Loucy (cell line): Measurements from ENCODE around the gene SLIT1.

Experiments used
- H2AFZ ChIP-seq: fragments of 200-600 bp; sonication (generic); 2 replicates; pipeline ENCODE4 v1.6.0; 2016; ENCODE audit warnings: antibody characterized with exemption, mild to moderate bottlenecking, low read length, moderate library complexity
- H3F3A ChIP-seq: fragments of 200-600 bp; 2 replicates; pipeline ENCODE4 v1.6.0; 2016; ENCODE audit warnings: antibody characterized with exemption, low read depth, mild to moderate bottlenecking
- H3K27me3 ChIP-seq: fragments of 200-600 bp; sonication (generic); 2 replicates; pipeline ENCODE4 v1.6.1; 2014; ENCODE audit warnings: low read length, mild to moderate bottlenecking; ENCODE audit not compliant: insufficient read depth, poor library complexity, severe bottlenecking
- H3K36me3 ChIP-seq: fragments of 200-600 bp; sonication (generic); 2 replicates; pipeline ENCODE4 v1.6.1; 2016; ENCODE audit warnings: low read length; ENCODE audit not compliant: insufficient read depth
- H3K4me1 ChIP-seq: fragments of 200-600 bp; sonication (generic); 2 replicates; pipeline ENCODE4 v1.5.1; 2014; ENCODE audit warnings: low read length, mild to moderate bottlenecking; ENCODE audit not compliant: insufficient read depth, poor library complexity, severe bottlenecking
- H3K4me2 ChIP-seq: fragments of 200-600 bp; sonication (generic); 2 replicates; pipeline ENCODE4 v1.6.0; 2014; ENCODE audit warnings: antibody characterized with exemption, low read length, low read depth, mild to moderate bottlenecking; ENCODE audit not compliant: poor library complexity, severe bottlenecking
- H3K4me3 ChIP-seq: fragments of 200-600 bp; sonication (generic); 2 replicates; pipeline ENCODE4 v1.5.1; 2014; ENCODE audit warnings: low read length, mild to moderate bottlenecking, mixed read lengths; ENCODE audit not compliant: poor library complexity, severe bottlenecking
- H3K79me2 ChIP-seq: fragments of 200-600 bp; sonication (generic); 2 replicates; pipeline ENCODE4 v1.6.1; 2014; ENCODE audit warnings: low read length; ENCODE audit not compliant: insufficient read depth
- H3K9ac ChIP-seq: fragments of 200-600 bp; sonication (generic); 2 replicates; pipeline ENCODE4 v1.6.0; 2014; ENCODE audit warnings: mild to moderate bottlenecking, low read depth, low read length, moderate library complexity; ENCODE audit not compliant: poor library complexity, severe bottlenecking
- H3K9me2 ChIP-seq: fragments of 200-600 bp; sonication (generic); replicated peaks from 2 replicates; pipeline ENCODE4 v1.6.1; 2016; ENCODE audit warnings: low read depth, low read length, mixed read lengths
- H3K9me3 ChIP-seq: fragments of 200-600 bp; sonication (generic); 2 replicates; pipeline ENCODE4 v1.6.1; 2014; ENCODE audit warnings: mild to moderate bottlenecking, antibody characterized with exemption, low read length, low read depth; ENCODE audit not compliant: insufficient read depth
- H4K20me1 ChIP-seq: fragments of 200-600 bp; sonication (generic); 2 replicates; pipeline ENCODE4 v1.6.0; 2014; ENCODE audit warnings: antibody characterized with exemption, low read length, mild to moderate bottlenecking; ENCODE audit not compliant: insufficient read depth, poor library complexity, severe bottlenecking
- EZH2phosphoT487 ChIP-seq: fragments of 200-600 bp; IDR thresholded peaks from 2 replicates; pipeline ENCODE4 v1.6.1; 2018; ENCODE audit warnings: antibody characterized with exemption, mild to moderate bottlenecking, moderate library complexity, borderline replicate concordance
- TF ChIP-seq, protein P1 (sequence below): fragments of 200-600 bp; sonication (generic); conservative IDR thresholded peaks from 2 replicates; pipeline ENCODE4 v1.5.1; 2014; ENCODE audit warnings: mild to moderate bottlenecking, antibody characterized with exemption, low read length

The SLIT1 gene

DNA sequence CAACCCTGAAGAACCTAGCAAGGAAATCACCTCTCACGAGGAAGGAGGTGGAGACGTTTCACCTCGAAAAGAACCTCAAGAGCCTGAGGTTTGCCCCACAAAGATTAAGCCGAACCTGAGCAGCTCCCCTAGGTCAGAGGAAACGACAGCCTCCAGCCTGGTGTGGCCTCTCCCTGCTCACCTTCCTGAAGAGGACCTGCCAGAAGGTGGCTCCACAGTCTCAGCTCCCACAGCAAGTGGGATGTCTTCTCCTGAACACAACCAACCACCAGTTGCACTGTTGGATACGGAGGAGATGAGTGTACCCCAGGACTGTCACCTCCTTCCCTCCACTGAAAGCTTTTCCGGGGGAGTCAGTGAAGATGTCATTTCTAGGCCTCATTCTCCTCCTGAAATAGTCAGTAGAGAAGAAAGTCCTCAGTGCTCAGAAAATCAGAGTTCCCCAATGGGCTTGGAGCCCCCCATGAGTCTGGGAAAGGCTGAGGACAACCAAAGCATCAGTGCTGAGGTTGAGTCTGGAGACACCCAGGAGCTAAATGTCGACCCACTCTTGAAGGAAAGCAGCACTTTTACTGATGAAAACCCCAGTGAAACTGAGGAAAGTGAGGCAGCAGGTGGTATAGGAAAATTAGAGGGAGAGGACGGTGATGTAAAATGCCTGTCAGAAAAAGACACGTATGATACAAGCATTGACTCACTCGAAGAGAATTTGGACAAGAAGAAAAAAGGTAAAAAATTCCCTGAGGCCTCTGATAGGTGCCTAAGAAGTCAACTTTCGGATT, 203.4 kb downstream of the SLIT1 start:
- Histone ChIP-seq H3K4me1 (no peaks in the 10 kb centered on the region), H4K20me1 (no peaks in the 10 kb centered on the region), H3K79me2 (no peaks in the 10 kb centered on the region), H3K27me3 (no peaks in the 10 kb centered on the region), H3K9ac (no peak overlapping the region), H3K36me3 (peaks cover 32% of the 10 kb centered on the region), H3K4me3 (no peak overlapping the region), H3K4me2 (no peak overlapping the region), H3F3A (no peaks in the 10 kb centered on the region), H2AFZ (no peak overlapping the region), H3K9me3 (no peaks in the 10 kb centered on the region), H3K9me2 (no peaks in the 10 kb centered on the region)
- TF ChIP-seq, protein P1, sequence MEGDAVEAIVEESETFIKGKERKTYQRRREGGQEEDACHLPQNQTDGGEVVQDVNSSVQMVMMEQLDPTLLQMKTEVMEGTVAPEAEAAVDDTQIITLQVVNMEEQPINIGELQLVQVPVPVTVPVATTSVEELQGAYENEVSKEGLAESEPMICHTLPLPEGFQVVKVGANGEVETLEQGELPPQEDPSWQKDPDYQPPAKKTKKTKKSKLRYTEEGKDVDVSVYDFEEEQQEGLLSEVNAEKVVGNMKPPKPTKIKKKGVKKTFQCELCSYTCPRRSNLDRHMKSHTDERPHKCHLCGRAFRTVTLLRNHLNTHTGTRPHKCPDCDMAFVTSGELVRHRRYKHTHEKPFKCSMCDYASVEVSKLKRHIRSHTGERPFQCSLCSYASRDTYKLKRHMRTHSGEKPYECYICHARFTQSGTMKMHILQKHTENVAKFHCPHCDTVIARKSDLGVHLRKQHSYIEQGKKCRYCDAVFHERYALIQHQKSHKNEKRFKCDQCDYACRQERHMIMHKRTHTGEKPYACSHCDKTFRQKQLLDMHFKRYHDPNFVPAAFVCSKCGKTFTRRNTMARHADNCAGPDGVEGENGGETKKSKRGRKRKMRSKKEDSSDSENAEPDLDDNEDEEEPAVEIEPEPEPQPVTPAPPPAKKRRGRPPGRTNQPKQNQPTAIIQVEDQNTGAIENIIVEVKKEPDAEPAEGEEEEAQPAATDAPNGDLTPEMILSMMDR = no peak
- no peak for TF ChIP-seq EZH2phosphoT487

DNA sequence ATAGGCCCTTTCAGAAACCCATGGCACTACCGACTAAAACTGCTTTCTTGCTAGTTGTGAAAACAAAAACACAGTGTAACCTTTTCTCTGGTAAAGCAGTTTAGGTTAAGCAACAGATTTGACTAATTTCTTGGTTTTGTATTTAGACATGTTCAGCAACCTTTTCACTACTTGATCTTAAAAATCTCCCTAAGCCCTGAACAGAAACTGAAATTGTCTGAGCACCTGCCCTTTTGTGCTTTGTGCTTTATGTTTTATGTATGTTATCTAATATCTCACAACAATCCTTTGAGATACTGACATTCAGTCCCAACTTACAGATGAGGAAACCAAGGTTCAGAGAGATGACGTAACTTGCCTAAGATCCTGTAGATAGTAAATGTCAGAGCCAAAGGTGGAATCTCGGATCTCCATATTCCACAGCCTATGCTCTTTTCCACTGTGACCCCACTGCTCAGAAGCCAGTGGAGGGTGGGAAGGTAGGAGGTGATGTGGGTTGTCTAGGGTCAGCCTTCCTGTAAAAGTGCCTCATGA, 207.1 kb downstream of the SLIT1 start:
- no peaks in the 10 kb centered on the region for H4K20me1 ChIP-seq
- H3K9me3 ChIP-seq = no peaks in the 10 kb centered on the region
- no peaks in the 10 kb centered on the region for H3K27me3 ChIP-seq
- peaks cover 32% of the 10 kb centered on the region for H3K36me3 ChIP-seq
- TF ChIP-seq, protein P1 = no peak
- TF ChIP-seq EZH2phosphoT487 = no peak
- no peaks in the 10 kb centered on the region for H3K9me2 ChIP-seq
- H3K4me3 ChIP-seq = no peak overlapping the region
- H3K9ac ChIP-seq = no peak overlapping the region
- no peak overlapping the region for H2AFZ ChIP-seq
- H3K4me2 ChIP-seq = no peak overlapping the region
- H3K79me2 ChIP-seq = no peaks in the 10 kb centered on the region
- no peaks in the 10 kb centered on the region for H3F3A ChIP-seq
- H3K4me1 ChIP-seq = no peaks in the 10 kb centered on the region

DNA sequence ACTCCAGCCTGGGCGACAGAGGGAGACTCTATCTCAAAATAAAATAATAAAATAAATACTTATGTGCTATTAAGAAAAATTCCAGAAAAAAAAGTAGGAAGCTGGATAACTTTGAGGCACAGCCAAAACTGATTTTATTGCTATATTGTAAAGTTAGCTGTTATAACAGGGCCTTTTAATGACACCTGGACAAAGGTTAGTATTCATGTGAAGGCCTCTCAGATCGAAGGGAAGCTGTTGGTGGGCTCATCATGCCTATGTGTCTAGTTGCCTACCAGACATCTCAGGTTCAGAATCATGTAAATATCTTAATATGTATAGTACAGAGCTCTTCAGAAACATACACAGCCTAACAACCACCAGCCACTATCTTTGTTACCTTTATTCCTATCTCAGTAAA, 210.6 kb downstream of the SLIT1 start:
- H4K20me1 ChIP-seq = no peaks in the 10 kb centered on the region
- peaks cover 15% of the 10 kb centered on the region for H3K4me1 ChIP-seq
- H3K79me2 ChIP-seq = no peaks in the 10 kb centered on the region
- no peaks in the 10 kb centered on the region for H3K9me2 ChIP-seq
- H3K4me3 ChIP-seq = no peak overlapping the region
- no peaks in the 10 kb centered on the region for H3K36me3 ChIP-seq
- H3F3A ChIP-seq = no peaks in the 10 kb centered on the region
- no peaks in the 10 kb centered on the region for H3K27me3 ChIP-seq
- no peaks in the 10 kb centered on the region for H3K9me3 ChIP-seq
- H2AFZ ChIP-seq = no peak overlapping the region
- no peak overlapping the region for H3K9ac ChIP-seq
- TF ChIP-seq EZH2phosphoT487 = no peak
- TF ChIP-seq, protein P1 = no peak
- H3K4me2 ChIP-seq = no peak overlapping the region
